ES-I3 (cell line): Measurements from ENCODE around the gene ENO2.

Experiments
- H3K36me3 ChIP-seq: 2 replicates; pipeline ENCODE4 v1.6.1; 2013; ENCODE audit warnings: mild to moderate bottlenecking, low read length, control low read depth, moderate library complexity; ENCODE audit not compliant: insufficient read depth
- H3K4me1 ChIP-seq: 2 replicates; pipeline ENCODE4 v1.6.1; 2013; ENCODE audit warnings: mild to moderate bottlenecking, control low read depth, low read length; ENCODE audit not compliant: insufficient read depth
- H3K9ac ChIP-seq: 2 replicates; pipeline ENCODE4 v1.6.1; 2013; ENCODE audit warnings: low read depth, mild to moderate bottlenecking, low read length, moderate library complexity
- H3K9me3 ChIP-seq: 2 replicates; pipeline ENCODE4 v1.6.1; 2013; ENCODE audit warnings: mild to moderate bottlenecking, low read length, moderate library complexity; ENCODE audit not compliant: control insufficient read depth, insufficient read depth

ENO2 gene

DNA sequence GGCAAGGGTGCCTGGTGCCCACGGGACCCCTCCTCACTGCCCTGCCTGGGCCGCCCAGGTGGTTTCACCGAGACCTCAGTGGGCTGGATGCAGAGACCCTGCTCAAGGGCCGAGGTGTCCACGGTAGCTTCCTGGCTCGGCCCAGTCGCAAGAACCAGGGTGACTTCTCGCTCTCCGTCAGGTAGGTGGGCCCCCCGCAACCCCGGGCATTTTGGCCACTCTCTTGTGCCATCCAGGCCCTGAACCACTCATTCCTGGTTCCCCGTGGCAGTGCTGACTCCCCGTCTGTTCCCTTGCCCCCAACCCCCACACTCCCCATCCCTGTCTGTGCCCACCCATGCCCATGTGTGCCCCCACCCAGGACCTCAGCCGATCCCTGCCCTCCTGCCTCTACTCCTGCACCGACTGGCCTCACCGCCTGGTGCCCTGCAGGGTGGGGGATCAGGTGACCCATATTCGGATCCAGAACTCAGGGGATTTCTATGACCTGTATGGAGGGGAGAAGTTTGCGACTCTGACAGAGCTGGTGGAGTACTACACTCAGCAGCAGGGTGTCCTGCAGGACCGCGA is 37.3 kb downstream of the ENO2 start:
- H3K9me3 ChIP-seq, result no peaks in the 10 kb centered on the region
- H3K9ac ChIP-seq, result no peak overlapping the region
- no peaks in the 10 kb centered on the region for H3K36me3 ChIP-seq
- H3K4me1 ChIP-seq, result peaks cover 32% of the 10 kb centered on the region

DNA sequence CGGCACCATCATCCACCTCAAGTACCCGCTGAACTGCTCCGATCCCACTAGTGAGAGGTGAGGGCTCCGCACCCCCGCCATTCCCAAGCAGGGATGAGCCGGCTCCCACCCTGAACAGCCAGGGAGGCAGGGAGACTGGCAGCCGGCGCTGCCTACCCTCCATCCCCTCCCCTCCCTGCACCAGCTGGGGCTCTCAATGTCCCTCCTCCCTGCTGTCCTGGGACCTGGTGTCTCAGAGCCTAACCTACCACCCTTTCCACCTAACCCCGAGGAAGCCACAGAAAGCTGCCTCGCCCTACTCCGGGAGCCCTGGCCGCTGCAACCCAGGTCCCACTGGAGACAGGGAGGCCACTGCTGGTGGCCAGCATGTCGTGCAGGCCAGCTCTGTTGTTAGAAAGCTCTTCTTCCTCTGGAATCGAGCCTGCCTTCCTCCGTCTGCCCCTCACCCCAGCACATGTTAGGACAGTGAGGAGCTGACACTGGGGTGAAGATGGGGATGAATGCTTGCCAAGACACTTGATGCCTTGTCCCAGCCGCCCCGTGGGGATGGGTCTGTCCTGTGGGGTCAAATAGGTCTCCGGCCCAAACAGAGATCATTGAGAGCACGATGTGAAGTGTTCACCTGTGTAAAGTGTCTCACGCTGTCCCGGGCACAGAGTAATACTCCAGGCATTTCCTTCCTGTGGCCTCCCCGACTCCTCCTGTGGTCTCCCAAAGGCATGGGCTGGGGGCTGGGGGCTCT is 37.9 kb downstream of the ENO2 start:
- H3K9ac ChIP-seq, result no peak overlapping the region

GRCh38 chr12:6952863-6953441 is 38.6 kb downstream of the ENO2 start:
- Histone ChIP-seq H3K4me1 (peaks cover 32% of the 10 kb centered on the region), H3K36me3 (no peaks in the 10 kb centered on the region), H3K9me3 (no peaks in the 10 kb centered on the region), H3K9ac (no peak overlapping the region)

More for the DNA sequence above, 37.9 kb downstream of the ENO2 start:
- no peaks in the 10 kb centered on the region for H3K36me3 ChIP-seq
- peaks cover 32% of the 10 kb centered on the region for H3K4me1 ChIP-seq
- no peaks in the 10 kb centered on the region for H3K9me3 ChIP-seq

DNA sequence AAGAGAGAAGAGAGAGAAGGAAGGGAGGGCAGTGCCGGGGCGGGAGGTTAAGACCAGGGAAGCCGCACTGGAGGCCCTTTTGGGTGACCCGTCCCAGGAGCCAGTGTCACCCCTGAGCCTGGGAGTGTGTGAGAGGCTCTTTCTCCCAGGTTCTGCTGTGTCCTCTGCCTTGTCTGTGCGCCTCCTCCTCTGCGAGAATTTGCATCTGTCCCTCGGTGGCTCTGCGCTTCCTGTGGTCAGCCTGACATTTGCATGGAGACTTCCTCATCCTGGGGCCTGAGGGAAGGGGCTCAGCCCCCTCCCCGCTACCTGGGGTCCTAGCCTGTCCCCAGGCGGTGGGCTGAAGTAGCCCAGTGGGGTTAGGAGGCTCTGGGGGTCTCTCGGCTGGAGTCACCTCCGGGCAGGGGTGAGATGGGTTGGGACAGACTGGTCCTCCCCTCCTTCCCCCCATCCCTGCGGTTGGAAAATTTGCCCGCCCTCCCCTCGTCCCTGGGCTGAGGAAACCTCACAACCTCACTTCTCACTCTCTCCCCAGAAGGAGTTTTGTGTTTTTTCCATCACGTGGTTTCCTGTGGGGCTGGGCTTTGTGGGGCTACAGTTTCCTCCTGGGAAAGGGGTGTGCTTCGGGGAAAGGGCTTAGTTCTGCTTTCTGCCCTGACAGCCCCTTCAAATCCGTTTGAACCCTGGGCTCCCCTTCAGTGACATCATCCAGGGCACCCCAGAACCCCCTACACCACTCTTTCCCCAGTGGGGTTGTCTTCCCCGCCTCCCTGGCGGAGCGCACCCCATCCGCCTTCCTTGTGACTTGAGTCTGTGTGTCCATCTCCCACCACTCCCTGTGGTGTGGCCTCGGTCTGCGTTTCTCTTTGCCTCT is 39.3 kb downstream of the ENO2 start:
- no peak overlapping the region; the same call in 1 of the 2 replicates for H3K9ac ChIP-seq
- peaks cover 32% of the 10 kb centered on the region for H3K4me1 ChIP-seq
- H3K36me3 ChIP-seq, result no peaks in the 10 kb centered on the region
- no peaks in the 10 kb centered on the region for H3K9me3 ChIP-seq

- Histone ChIP-seq H3K9me3 (no peaks in the 10 kb centered on the region), H3K9ac (no peak overlapping the region), H3K4me1 (peaks cover 32% of the 10 kb centered on the region), H3K36me3 (no peaks in the 10 kb centered on the region)
Measured at GRCh38 chr12:6954316-6955107, 40.1 kb downstream of the ENO2 start.

GRCh38 chr12:6955108-6956020 is 41.0 kb downstream of the ENO2 start:
- Histone ChIP-seq H3K36me3 (no peaks in the 10 kb centered on the region), H3K9ac (no peak overlapping the region), H3K9me3 (no peaks in the 10 kb centered on the region), H3K4me1 (peaks cover 32% of the 10 kb centered on the region)

DNA sequence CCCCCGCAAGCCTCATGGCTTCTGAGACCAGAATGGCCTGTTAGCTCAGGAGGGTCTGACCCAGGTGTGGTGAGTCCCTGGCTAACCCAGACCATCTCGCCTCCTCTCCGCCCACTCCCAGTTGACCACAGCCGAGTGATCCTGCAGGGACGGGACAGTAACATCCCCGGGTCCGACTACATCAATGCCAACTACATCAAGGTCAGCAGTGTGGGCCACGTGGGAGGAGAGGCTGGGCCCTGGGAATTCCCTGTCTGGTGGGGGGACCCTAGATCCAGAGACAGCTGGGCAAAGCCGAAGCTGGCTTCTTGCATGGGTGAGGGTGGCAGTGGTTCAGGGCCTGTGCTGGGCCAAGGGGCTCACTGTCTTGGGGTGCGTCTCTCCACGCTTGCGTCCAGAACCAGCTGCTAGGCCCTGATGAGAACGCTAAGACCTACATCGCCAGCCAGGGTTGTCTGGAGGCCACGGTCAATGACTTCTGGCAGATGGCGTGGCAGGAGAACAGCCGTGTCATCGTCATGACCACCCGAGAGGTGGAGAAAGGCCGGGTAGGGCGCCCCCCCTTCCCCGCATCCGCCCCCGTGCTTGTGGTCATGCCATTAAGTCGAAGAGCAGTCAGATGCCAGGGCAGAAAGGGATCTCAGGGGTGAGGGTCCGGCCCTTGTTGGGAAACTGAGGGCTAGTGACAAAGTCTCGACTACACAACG is 41.8 kb downstream of the ENO2 start:
- Histone ChIP-seq H3K9ac (no peak overlapping the region), H3K4me1 (peaks cover 29% of the 10 kb centered on the region), H3K36me3 (no peaks in the 10 kb centered on the region)

DNA sequence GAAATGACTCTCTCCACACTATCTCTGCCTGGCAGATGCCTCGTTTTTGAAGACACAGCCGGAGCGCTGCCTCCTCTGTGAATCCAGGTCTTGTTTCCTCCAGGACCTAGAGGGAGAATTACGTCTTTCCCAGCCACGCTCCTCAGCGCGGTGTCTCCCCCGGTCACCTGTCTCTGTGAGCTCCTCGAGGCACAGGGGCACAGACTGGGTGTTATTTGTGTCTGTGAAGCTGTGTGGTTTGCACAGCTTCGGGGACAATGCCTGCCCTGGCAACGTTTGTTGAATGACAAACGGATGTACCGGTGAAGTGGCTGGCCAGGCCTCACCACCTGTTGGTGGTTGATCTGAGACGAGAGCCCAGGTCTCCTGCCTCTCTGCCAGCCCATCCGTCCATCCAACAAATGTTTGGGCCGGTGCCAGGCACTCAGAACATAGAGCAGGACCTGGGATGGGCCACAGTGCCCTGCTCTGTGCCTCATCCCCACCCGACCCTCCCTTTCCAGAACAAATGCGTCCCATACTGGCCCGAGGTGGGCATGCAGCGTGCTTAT is 42.8 kb downstream of the ENO2 start:
- H3K4me1 ChIP-seq, result peaks cover 23% of the 10 kb centered on the region
- H3K36me3 ChIP-seq, result no peaks in the 10 kb centered on the region
- H3K9me3 ChIP-seq, result no peaks in the 10 kb centered on the region
- no peak overlapping the region for H3K9ac ChIP-seq

More for the DNA sequence above, 41.8 kb downstream of the ENO2 start:
- no peaks in the 10 kb centered on the region for H3K9me3 ChIP-seq

- no peaks in the 10 kb centered on the region for H3K36me3 ChIP-seq
- no peak overlapping the region; the same call in 1 of the 2 replicates for H3K9ac ChIP-seq
- no peaks in the 10 kb centered on the region for H3K9me3 ChIP-seq
- peaks cover 23% of the 10 kb centered on the region for H3K4me1 ChIP-seq
Measured at GRCh38 chr12:6957741-6958608, 43.6 kb downstream of the ENO2 start.

DNA sequence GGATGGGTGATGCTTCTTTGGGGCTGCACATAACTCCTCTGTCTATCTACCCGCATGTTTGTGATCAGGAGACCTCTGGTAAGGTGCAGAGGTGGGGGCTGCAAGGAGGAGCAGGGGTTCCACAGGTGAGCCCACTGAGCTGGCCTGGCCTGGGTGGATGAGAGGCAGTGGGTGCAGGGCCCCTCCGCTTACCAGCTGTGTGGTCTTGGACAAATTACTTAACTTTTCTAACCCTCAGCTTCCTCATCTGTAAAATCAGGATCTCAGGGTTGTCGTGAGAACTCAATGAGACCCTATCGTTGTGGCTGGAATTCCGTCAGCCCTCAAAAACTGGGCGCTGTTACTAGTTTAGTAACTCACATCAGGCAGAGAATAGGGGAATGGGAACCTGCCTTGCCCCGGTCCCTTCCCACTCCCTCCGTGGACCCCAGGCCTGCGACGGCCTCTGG is 44.3 kb downstream of the ENO2 start:
- H3K4me1 ChIP-seq, result peaks cover 16% of the 10 kb centered on the region
- no peaks in the 10 kb centered on the region for H3K9me3 ChIP-seq
- H3K9ac ChIP-seq, result no peak overlapping the region
- no peaks in the 10 kb centered on the region for H3K36me3 ChIP-seq

DNA sequence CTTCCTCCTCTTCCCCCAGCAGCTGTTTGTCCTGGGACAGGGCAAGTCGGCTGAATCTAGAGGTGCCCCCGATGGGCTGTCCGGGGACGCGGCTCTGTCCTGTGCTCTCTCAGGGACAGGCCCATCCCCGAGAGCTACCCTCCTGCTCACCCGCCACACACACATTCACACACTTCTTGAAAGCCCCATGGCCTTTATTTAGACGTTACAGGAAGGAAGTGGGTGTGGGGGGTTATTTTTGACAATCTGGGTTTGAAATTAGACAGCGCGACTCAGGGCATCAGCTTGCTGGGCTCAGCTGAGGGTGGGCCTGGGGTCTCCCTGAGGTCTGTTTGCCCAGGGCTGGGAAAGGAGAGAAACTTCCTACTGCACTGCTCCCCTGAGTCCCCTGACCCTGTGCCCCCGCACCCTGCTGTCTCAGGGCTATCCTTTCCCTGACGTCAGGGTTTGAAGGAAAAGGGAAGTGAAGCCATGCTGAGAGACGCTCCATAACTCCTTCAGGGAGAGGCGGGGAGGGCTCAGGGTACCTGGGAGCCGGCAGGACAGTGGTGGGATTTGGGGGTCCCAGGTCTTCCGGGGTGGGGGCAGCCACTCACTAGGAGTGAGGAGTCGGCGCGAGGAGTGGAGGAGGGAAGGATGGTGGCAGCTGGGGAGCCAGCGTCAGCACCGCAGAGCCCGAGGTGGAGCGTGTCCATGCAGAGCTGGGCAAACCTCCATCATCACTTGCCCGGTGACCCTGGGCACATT is 44.9 kb downstream of the ENO2 start:
- Histone ChIP-seq H3K9me3 (no peaks in the 10 kb centered on the region), H3K9ac (no peak overlapping the region), H3K36me3 (no peaks in the 10 kb centered on the region), H3K4me1 (peaks cover 15% of the 10 kb centered on the region; the same call in 1 of the 2 replicates)
